ENCODE results near the gene CYP26A1. TPM values are rescaled to one million over a fixed set of nuclear protein-coding genes. Genes with fewer than 3 reads are reported as not detected.

CYP26A1 gene, protein sequence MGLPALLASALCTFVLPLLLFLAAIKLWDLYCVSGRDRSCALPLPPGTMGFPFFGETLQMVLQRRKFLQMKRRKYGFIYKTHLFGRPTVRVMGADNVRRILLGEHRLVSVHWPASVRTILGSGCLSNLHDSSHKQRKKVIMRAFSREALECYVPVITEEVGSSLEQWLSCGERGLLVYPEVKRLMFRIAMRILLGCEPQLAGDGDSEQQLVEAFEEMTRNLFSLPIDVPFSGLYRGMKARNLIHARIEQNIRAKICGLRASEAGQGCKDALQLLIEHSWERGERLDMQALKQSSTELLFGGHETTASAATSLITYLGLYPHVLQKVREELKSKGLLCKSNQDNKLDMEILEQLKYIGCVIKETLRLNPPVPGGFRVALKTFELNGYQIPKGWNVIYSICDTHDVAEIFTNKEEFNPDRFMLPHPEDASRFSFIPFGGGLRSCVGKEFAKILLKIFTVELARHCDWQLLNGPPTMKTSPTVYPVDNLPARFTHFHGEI
- total RNA-seq = not detected
- long read RNA-seq = 0 reads

DNA sequence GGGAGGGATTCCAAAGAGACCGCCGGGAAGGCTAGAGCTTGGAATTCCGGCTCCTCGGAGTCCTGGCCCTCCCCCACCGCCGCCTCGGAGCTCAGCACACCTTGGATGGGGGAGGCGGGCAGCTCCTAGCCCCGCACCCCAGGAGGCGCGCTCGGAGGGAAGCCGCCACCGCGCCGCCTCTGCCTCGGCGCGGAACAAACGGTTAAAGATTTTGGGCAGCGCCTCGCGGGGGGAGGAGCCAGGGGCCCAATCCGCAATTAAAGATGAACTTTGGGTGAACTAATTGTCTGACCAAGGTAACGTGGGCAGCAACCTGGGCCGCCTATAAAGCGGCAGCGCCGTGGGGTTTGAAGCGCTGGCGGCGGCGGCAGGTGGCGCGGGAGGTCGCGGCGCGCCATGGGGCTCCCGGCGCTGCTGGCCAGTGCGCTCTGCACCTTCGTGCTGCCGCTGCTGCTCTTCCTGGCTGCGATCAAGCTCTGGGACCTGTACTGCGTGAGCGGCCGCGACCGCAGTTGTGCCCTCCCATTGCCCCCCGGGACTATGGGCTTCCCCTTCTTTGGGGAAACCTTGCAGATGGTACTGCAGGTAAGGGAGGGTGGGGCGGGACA, at the start of gene CYP26A1:
CYP26A1 (plus strand) TSS at position 355 of the 608 bp plus-strand sequence; CDS start at position 397, 42 bp downstream.
- no peak for DNase-seq (ENCODE audit: low spot score)
- intact Hi-C loops (cut with DNase I) = no loop called here

DNA sequence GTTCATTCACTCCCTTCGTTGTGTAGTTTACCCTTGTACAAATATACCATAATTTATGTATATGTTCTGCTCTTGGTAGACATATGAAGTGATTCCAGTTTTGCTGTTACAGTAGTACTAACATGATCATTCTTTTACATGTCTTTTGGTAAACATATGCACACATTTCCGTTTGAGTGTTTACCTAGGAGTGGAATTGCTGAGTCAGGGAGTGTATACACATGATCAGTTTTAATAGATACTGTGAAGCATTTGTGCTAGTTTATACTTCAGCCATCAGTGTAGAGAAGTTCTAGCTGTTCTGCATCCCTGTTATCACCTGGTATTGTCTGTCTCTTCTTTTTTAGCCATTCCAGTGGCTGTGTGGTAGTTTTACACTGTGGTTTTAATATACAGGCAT, 47.6 kb upstream of the CYP26A1 start:
- no peak for DNase-seq (ENCODE audit: low spot score)
- intact Hi-C loops (cut with DNase I) = no loop called here

DNA sequence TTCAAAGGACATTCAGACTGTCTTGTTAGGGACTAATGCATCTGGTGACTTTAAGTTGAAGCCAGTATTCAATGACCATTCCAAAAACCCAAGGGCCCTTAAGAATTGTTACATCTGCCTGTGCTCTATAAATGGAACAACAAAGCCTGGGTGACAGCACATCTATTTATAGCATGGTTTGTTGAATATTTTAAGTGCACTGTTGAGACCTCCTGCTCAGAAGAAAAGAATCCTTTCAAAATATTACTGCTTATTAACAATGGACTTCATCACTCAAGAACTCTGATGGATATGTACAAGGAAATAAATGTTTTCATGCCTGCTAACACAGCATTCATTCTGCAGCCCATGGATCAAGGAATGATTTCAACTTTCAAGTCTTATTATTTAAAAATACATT, 46.2 kb upstream of the CYP26A1 start:
- no peak for DNase-seq (ENCODE audit: low spot score)
- intact Hi-C loops (cut with DNase I) = no loop called here

DNA sequence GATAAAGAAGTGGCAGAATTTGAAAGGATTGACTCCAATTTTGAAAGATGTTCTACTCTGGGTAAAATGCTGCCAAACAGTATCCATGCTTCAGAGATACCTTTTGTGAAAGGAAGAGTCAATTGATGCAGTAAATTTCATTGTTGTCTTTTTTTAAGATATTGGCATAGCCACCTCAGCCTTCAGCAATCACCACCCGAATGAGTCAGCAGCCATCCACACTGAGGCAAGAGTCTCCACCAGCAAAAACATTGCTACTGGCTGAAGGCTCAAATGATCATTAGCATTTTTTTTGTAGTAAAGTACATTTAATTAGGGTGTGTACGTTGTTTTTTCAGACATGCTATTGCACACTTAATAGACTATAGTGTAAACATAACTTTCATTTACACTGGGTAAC, 44.8 kb upstream of the CYP26A1 start:
- no peak for DNase-seq (ENCODE audit: low spot score)
- intact Hi-C loops (cut with DNase I) = no loop called here

DNA sequence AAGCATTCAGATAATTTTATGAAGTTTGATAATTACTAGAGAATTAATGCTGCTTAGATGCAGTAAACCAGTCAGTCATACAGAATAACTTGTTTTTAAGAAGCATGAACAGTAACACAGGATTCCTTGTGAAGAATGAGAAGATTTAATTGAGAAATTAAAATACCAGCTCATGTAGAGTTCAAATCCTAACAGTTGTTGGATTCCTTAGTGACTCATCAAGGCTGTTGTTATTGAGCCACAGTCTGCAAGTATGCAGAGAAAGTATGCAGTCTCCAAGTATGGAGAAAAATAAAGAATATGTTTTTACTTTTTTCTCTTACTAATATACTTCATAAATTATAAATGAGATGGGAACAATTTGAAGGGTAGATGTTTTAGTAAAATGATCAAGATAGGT, 43.3 kb upstream of the CYP26A1 start:
- intact Hi-C loops (cut with DNase I) = no loop called here
- DNase-seq (ENCODE audit: low spot score) = no peak

DNA sequence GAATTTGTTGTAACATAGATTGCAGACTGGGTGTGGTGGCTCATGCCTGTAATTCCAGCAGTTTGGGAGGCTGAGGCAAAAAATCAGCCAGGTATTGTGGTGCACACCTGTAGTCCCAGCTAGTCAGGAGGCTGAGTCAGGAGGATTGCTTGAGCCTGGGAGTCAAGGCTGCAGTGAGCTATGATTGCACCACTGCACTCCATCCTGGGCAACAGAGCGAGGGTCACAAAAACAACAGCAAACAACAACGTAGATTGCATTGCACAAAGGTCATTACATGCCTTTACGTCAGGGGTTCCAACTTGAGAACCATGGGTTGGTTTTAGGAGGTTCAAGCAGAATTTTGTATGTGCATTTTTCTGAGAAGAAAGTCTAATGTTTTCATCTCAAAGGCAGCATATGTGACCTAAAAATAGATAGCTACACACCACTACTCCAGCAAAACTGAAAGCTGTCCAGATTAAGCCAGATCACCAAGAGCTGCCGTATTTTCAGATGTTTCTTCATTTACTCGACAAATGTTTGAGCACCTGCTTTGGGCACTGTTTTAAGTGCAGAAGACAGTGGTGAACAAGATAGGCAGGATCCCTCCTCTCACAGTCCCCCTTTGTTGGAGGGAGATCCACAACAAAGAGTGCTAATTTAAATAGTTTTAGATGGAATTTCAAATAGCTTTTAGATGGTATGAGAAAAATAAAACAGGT, 41.4 kb upstream of the CYP26A1 start:
- intact Hi-C loops (cut with DNase I) = no loop called here
- DNase-seq (ENCODE audit: low spot score) = no peak

DNA sequence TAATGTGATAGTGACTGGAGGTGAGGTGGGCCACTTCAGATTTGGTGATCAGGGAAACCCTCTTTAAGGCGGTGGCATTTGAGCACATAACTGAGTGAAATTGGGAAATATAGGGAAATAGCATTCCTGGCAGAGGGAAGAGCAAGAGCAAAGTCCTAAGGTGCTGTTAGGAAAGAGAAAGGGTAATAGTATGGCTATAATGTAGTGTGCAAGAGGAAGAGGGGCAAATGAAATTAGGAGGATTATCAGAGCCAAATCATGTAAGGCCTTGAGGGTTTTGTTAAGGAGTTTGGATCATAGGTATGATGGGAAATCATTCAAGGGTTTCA, 40.9 kb upstream of the CYP26A1 start:
- no peak for DNase-seq (ENCODE audit: low spot score)
- intact Hi-C loops (cut with DNase I) = no loop called here

DNA sequence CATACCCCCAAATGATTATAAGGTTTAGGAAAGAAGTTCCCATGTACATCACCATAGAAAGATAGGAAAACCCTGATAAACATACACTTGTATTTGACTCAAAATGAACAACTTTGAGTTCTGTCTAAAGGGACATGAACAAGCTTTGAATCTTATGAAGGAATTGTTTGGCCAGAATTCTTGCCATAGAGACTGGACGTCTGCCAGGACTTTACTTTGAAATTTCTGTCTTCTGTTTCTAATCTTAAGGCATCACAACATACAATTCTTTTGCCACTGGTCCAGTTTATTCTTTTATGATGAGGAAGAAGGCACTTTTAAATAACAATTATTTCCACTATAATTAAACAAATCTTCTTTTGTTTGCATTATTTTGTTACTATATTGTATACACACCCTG, 39.3 kb upstream of the CYP26A1 start:
- no peak for DNase-seq (ENCODE audit: low spot score)
- intact Hi-C loops (cut with DNase I) = no loop called here

DNA sequence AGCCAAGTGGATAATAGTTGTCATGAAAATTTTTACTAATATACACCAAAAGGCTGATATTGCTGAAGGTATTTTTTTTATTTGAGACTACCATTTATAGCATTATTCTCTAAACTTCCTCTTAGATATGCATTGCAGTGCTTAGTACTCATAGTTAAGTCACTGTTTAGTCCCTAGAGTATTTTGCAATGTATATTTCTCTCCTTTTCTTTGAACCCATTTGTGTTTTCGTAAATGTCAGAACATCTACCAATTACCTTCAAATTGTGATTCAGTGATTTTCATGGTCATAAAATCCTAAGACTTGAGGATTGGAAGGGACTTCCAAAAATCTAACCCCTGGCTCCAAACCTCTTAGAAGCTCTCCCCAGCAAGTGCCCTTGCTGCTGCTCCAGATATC, 34.6 kb upstream of the CYP26A1 start:
- intact Hi-C loops (cut with DNase I) = no loop called here
- no peak for DNase-seq (ENCODE audit: low spot score)

DNA sequence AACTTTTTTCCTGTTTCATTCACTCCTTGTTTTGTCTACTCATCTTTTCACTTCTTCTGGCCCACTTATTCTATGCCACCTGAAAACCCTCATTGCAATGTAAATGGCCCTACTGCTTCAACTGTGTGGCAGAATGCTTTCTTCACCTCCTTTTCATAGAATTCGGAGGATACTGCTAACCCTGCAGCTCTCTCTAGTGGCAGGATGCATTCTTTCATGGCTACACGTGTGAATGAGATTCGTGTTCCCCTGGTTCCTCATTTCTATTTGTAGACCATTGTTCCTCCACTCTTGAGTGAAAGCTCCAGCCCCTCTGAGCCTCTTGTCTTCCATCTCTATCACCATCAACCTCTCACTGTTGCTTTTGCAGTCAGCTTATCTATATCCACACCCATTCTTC, 34.0 kb upstream of the CYP26A1 start:
- intact Hi-C loops (cut with DNase I) = no loop called here
- DNase-seq (ENCODE audit: low spot score) = no peak

DNA sequence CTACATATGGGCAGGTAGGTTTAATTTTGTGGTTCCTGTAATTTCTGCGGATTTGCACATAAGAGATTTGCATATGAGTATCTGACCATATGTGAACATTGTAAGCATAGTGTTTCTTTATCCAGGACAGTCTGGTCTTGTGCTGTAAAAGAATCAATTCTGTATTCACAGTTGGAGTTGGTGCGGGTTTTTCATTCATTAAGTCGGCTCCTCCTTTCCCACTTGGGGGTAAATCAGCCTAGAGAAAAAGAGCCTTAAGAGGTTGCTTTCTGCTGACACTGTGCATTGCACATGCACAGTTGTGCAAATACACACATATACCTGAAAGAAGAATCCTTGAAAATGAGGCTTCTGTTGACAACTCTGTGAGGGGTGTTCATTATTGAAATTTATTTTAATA, 19.2 kb upstream of the CYP26A1 start:
- intact Hi-C loops (cut with DNase I) = no loop called here
- DNase-seq (ENCODE audit: low spot score) = no peak

DNA sequence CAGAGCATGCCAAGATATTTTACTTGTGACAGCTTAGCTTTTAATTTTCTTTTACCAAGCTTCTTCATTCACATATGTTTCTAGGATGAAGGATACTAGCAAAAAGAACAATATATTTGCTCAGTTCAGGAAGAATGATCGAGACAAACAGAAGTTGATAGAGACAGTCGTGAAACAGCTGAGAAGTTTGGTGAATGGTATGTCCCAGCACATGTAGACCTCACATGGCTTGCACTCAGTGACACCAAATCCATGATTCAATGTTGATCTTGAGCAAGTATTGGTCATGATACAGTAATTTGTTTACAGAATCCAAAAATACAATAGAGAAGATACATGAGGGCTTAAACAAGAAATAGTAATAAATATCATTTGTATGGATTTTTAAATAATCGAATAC, 15.6 kb upstream of the CYP26A1 start:
- no peak for DNase-seq (ENCODE audit: low spot score)
- intact Hi-C loops (cut with DNase I) = no loop called here

DNA sequence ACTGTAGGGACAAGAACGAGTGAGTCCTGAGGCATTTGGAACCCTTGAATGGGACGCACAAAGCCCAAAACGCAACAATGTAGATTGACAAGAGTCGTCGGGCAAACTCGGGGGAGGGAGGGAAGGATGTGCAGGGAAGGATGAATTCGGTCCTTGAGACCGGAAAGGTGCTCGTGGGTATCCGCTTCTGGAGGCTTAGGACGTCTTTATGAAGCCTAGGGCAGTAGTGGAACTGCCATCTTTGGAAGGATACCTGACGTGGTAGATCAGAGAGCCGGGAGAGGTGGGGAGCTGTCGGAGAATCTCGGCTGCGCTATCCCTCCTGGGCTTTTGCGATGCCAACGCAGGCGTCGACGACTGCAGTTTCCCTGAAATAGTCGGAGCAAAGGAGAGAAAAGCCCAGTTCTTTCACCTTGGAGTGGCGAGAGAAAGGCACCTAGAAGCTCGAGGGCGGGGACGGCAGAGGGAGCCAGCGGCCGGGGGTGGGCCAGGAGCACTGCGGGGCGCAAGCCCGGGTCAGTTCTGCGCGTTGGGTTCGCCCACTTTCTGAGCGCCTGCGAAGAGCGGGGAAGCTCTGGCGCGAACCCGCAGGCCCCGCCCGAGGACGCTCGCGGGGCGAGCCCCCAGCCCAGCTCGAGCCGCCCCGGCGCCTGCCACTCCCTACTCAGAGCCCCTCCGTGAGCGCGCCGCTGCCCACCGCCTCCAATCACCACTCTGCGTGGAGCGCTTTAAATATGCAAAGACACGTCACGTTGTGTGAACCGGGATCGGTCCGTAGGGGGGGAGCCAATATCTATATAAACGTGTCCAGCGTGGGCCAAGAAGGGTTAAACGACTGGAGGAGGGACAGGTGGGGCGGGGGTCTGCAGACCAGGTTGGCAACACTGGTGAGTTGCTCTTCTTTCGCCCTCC, 13.5 kb upstream of the CYP26A1 start, which contains the start of gene CYP26C1:
CYP26C1 (plus strand) TSS at position 824 of the 912 bp plus-strand sequence. CDS start 466 bp downstream, outside the sequence.
- no peak for DNase-seq (ENCODE audit: low spot score)
- intact Hi-C loops (cut with DNase I) = no loop called here

DNA sequence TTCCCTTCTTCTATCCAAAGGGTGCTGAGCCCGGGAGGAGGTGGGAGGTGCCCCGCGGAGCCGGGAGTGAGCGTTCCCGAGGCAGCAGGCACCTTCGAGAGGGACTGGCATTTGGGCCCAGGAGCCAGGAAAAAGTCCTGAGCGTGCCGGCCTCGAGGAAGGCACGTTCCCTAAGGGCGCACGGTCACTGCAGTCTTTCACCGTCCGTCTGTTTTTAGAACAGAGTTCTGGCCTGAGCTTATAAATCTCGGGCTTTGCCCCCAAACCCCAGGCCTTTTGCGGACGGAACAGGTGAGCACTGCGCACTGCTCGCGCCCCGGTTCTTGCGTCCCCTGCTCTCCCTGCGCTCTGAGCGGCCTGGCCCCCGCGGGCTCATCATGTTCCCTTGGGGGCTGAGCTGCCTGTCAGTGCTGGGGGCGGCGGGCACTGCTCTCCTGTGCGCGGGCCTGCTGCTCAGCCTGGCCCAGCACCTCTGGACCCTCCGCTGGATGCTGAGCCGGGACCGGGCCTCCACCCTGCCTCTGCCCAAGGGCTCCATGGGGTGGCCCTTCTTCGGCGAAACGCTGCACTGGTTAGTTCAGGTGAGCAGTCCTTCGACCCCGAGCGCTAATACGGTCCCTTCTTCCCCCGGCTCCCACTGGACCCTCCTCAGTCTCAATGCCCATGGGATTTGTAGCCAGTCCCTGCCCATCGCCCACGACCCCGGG, 12.7 kb upstream of the CYP26A1 start:
- no peak for DNase-seq (ENCODE audit: low spot score)
- intact Hi-C loops (cut with DNase I) = no loop called here

DNA sequence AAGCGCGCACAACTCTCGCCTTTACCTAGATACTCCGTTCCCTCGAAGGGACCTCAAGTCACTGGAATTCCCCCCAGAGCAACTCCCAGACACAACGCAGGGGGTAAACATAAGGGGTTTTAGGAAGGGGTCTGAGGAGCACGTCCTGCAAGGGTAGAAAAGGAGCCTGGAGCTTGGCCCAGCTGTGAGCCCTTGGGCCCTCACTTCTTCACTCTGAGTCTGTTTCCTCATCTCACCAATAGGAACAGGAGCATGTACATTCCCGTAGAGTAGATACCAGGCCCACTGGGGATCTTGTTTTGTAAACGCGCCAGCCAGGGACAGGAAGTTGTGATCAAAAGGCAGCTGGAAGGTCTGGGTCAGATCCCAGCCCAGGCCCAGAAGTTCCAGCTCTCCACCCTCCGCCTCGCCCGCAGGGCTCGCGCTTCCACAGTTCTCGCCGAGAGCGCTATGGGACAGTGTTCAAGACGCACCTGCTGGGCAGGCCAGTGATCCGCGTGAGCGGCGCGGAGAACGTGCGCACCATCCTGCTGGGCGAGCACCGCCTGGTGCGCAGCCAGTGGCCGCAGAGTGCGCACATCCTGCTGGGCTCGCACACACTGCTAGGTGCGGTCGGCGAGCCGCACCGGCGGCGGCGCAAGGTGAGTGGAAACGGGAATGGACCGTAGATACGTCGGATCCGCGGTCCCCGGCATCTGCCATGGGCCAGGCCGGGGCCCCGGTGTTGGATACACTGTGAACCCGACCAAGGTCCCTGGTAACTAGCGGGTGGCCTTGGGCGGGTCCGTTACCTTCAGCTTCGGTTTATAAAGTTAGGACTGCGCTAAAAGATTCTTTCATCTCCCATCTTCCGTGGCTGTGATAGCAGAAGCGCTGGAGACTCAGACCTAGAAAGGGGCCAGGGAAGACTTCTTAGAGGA, 11.8 kb upstream of the CYP26A1 start:
- intact Hi-C loops (cut with DNase I) = no loop called here
- DNase-seq (ENCODE audit: low spot score) = no peak

DNA sequence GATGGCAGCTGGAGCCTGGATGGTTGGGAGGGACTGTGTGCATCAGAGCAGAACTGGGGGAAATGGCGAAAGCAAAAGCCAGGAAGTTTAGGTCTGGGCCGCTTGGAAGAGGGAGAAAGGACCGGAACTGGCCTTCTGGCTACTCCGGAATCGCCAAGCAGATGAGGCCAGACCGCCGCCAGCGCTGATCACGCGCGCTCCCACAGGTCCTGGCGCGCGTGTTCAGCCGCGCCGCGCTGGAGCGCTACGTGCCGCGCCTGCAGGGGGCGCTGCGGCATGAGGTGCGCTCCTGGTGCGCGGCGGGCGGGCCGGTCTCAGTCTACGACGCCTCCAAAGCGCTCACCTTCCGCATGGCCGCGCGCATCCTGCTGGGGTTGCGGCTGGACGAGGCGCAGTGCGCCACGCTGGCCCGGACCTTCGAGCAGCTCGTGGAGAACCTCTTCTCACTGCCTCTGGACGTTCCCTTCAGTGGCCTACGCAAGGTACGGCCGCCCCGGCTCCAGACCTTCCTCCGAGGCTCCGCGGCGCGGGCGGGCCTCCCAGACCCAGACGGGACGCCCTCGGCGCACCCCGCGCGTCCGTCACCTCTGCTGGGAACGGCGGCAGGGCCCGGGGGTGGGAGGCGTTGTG, 11.1 kb upstream of the CYP26A1 start:
- DNase-seq (ENCODE audit: low spot score) = no peak
- intact Hi-C loops (cut with DNase I) = no loop called here

DNA sequence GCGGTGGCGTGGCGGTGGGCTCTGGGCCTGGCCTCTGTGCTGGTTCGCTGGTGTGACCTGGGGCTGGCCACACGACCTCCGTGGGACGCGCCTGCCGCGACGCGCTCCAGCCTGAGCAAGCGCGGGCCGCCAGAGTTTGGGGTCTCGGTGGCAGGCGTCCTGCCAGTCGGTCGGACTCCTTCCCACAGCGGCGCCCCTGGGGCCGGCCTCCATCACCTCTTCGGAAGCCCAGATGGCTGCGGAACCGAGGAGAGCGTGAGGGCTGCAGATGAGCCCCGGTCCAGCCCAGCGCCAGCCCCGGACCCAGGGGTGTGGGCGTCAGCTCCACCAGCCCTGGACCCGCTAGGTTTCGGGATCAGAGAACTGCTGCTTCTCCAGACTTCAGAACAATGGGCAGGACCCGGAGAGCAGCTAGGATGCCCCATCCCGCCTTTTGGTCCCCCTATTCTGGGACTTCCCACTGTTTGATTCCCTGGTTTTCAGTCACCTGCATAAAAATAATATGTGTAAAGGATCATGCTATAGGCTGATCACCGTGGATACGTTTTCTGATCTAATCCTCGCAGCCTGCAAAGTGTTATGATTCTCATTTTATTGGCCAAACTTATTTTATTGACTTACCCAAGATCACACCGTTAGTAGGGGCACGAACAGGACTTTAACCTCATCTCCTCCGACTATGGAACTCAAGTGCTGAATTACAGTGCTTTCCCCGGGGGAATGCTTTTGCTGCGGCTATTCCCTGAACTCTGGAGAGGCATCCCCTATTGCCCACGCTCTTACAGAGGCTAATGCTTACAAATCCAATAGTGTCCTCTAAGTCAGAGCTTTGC, 10.3 kb upstream of the CYP26A1 start:
- DNase-seq (ENCODE audit: low spot score) = no peak
- intact Hi-C loops (cut with DNase I) = no loop called here

Measured in cardiac septum (tissue), 1 donor.